ENCODE measurements around the gene AJAP1.

AJAP1 gene

DNA sequence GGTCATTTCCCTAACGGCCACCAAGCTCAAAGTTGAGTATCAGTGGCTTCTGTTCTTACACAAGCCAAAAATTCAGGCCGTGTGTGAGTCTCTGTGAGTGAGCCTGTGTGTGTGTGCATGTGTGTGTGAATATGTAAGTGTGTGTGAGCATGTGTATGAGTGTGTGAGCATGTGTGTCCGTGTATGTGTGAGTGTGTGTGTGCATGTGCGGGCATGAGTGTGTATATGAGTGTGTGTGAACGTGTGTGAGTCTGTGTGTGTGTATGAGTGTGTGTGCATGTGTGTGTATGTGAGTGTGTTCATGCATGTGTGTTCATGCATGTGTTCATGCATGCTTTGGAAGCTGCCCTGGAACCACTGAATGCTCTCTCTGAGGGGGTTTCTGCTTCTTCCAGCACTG, 105.7 kb downstream of the AJAP1 start:
- TF ChIP-seq CTCF (IDR thresholded peaks at IDR 0.05; ENCODE audit: low read depth, low read length), result no peak
- DNase-seq (ENCODE audit: extremely low read depth, low read depth), result no peak

DNA sequence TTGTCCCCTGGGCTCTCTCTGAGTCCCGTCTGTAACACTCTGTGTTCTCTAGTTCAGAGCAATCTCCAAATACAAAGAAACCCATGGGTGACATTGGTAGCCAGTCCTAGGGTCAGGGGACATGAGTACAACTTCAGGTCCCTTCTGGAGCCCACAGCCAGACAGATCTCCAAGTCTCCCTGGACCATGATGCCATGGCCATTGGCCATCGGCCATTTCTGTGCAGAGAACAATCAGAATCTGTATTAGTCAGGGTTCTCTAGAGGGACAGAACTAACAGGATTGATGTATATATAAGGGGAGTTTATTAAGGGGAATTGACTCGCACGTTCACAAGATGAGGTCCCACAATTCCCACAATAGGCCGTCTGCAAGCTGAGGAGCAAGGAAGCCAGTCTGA, 106.9 kb downstream of the AJAP1 start:
- TF ChIP-seq CTCF (IDR thresholded peaks at IDR 0.05; ENCODE audit: low read depth, low read length), result no peak
- DNase-seq (ENCODE audit: extremely low read depth, low read depth), result no peak

- TF ChIP-seq CTCF (IDR thresholded peaks at IDR 0.05; ENCODE audit: low read depth, low read length), result no peak
- DNase-seq (ENCODE audit: extremely low read depth, low read depth), result no peak
Measured at GRCh38 chr1:4762146-4762545, 107.7 kb downstream of the AJAP1 start.

GRCh38 chr1:4767308-4767707, 112.9 kb downstream of the AJAP1 start:
- no peak for TF ChIP-seq CTCF (IDR thresholded peaks at IDR 0.05; ENCODE audit: low read depth, low read length)
- no peak for DNase-seq (ENCODE audit: extremely low read depth, low read depth)

DNA sequence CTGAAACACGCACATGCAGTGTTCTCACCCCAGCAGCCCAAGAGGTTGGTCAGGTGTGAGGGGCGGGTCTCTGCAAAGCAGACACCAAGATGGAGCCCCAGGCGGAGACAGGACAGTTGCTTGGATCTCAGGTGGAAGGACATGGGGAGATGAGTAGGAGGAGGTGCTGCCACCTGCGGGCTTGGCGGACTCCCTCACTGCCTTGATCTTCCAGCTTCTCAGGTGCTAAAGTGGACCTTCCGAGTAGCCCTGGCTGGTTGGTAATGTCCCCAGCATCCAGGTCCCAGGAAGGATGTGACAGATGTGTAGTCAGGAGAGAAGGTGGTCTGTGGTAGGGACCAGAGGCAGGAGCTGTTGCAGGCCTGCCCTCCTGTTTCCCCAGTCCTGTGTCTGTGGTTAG, 114.1 kb downstream of the AJAP1 start:
- no peak for DNase-seq (ENCODE audit: extremely low read depth, low read depth)
- no peak for TF ChIP-seq CTCF (IDR thresholded peaks at IDR 0.05; ENCODE audit: low read depth, low read length)

DNA sequence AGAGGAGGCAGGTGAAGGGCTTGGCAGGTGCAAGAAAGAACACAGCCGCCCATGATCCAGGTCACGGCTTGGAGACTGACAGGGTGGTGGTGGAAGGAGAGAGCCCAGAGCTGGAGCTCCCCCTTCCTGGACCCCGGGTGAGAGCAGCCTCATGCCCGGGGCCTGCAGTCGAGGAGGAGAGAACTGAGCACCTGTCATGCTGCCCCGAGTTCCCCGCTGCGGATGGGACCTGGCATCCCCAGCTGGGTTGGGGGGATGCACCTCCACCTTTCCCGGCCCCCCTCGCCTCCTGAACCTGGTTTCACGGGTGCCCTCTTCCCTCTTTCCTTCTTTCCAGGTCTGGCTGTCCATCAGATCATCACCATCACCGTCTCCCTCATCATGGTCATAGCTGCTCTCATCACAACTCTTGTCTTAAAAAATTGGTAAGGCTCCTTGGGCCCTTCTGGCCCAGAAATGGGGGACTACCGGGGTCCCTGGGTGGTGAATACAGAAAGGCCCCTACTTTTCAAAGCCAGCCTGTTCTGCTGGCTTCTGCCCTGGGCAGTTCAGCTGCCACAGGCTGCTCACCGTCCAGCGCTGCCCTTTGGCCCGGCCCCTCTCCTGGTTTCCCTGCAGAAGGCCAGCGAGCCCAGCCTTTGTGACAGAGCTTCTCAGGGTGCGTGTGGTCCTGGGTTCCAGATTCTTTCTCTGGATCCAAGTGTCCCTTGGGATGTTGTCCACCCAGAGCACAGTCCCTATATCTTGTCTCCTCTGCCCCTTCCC, 115.3 kb downstream of the AJAP1 start:
- DNase-seq (ENCODE audit: extremely low read depth, low read depth), result no peak
- no peak for TF ChIP-seq CTCF (IDR thresholded peaks at IDR 0.05; ENCODE audit: low read depth, low read length)

- no peak for TF ChIP-seq CTCF (IDR thresholded peaks at IDR 0.05; ENCODE audit: low read depth, low read length)
- DNase-seq (ENCODE audit: extremely low read depth, low read depth), result no peak
Measured at GRCh38 chr1:4770713-4771112, 116.3 kb downstream of the AJAP1 start.

Measured in AG09319 (cell line).